Ovary (tissue), 9 donors: ENCODE measurements around the gene PTPRG. TPM values are rescaled to one million over a fixed set of nuclear protein-coding genes. Genes with fewer than 3 reads are reported as not detected.

Experiments used
- DNase-seq, 5 donors: peaks; one replicate each; pipeline ENCODE4 v3.0.0-alpha.2; 2019 to 2020
- H3K27ac ChIP-seq, 2 donors: fragments of 200-600 bp; one replicate each; pipeline versions ENCODE4 v1.5.1 to v1.8.0; 2019 to 2022
- H3K27me3 ChIP-seq: fragments of 200-600 bp; one replicate; pipeline ENCODE4 v1.8.0; 2022
- H3K36me3 ChIP-seq: fragments of 200-600 bp; sonication (generic); one replicate; pipeline ENCODE4 v1.5.1; 2019
- H3K4me1 ChIP-seq: one replicate; pipeline ENCODE4 v1.8.1; 2013; ENCODE audit warnings: mild to moderate bottlenecking, moderate library complexity; ENCODE audit not compliant: insufficient read depth
- H3K4me3 ChIP-seq: fragments of 200-600 bp; sonication (generic); one replicate; pipeline ENCODE4 v1.5.1; 2017
- H3K9me3 ChIP-seq, 2 donors: fragments of 200-600 bp in 1 of 2; sonication (generic) in 1 of 2; one replicate each; pipeline versions ENCODE4 v1.5.1 to v1.8.1; 2013 to 2019; ENCODE audit warnings: mild to moderate bottlenecking in 1 of 2, moderate library complexity in 1 of 2
- EP300 ChIP-seq: sonication (generic); formaldehyde crosslinking; IDR thresholded peaks from one replicate; pipeline ENCODE4 v1.6.1; 2017; ENCODE audit warnings: antibody characterized with exemption
- POLR2A ChIP-seq: fragments of 450-650 bp; IDR thresholded peaks from one replicate; pipeline ENCODE4 v1.6.1; 2017; ENCODE audit warnings: antibody characterized with exemption, mild to moderate bottlenecking, moderate library complexity
- WGBS, 3 donors: extraction: QIAGEN DNeasy Blood & Tissue Kit in 1 of 3; methylation state at CpG; one replicate each; pipeline versions ENCODE4 v1.1.5 to v1.1.7; 2013 to 2017; 5-methylcytosine and 5-hydroxymethylcytosine counted together
- intact Hi-C, 4 donors: fragments of 100-400 bp; cut with DNase I; formaldehyde crosslinking; loops; one replicate each; pipeline versions ENCODE4 v1.11.0 to v1.15.1; 2022 to 2023
- polyA plus RNA-seq, 2 donors: library from polyadenylated mRNA; stranded (reverse); fragments of 200-250 nt in 1 of 2; fragments of 350-450 nt in 1 of 2; fragmentation: Illumina TruSeq in 1 of 2; extraction: RNeasy Lipid Tissue Mini Kit (QIAGEN cat#74804) in 1 of 2; gene quantifications; one replicate each; pipeline ENCODE4 v1.2.3, GENCODE V29; 2013 to 2014
- total RNA-seq, 7 donors: library from RNA; depleted of rRNA in 2 of 7; stranded (reverse); fragments of >200 nt in 2 of 7; fragmentation: NEBNext Ultra II Directional in 3 of 7; extraction: Animal tissue kit (Norgen Biotek cat#: 25700) in 3 of 7; gene quantifications; one replicate each; pipeline versions ENCODE4 v1.1.0 to v1.2.4, GENCODE V29; 2016 to 2023
- TF ChIP-seq, protein P1 (sequence below), 3 donors: fragments of 450-650 bp in 2 of 3; fragments of 200-600 bp in 1 of 3; IDR thresholded peaks; one replicate each; pipeline versions ENCODE4 v1.5.1 to v1.8.0; 2016 to 2022; ENCODE audit warnings: antibody characterized with exemption in 3 of 3, mild to moderate bottlenecking in 1 of 3
- donor health status: DM: no; HTN: no; CAD: no; lungs with moderate emphysema.
- donor health status: DM: no; HTN: no; CAD: no.
- donor health status: Bipolar disorder and iron deficiency.
- donor health status: DM: yes; HTN: yes; CAD: no.
- donor health status: DM: no; HTN: no; CAD: no.
- donor health status: DM: yes; HTN: yes; CAD: no.

Gene PTPRG
- total and polyA plus RNA-seq, 9 donors = 18.2 to 87.9 (median 47.7) TPM

GRCh38 chr3:61828880-61829721 is 267.7 kb downstream of the PTPRG start:
- TF ChIP-seq, protein P1, sequence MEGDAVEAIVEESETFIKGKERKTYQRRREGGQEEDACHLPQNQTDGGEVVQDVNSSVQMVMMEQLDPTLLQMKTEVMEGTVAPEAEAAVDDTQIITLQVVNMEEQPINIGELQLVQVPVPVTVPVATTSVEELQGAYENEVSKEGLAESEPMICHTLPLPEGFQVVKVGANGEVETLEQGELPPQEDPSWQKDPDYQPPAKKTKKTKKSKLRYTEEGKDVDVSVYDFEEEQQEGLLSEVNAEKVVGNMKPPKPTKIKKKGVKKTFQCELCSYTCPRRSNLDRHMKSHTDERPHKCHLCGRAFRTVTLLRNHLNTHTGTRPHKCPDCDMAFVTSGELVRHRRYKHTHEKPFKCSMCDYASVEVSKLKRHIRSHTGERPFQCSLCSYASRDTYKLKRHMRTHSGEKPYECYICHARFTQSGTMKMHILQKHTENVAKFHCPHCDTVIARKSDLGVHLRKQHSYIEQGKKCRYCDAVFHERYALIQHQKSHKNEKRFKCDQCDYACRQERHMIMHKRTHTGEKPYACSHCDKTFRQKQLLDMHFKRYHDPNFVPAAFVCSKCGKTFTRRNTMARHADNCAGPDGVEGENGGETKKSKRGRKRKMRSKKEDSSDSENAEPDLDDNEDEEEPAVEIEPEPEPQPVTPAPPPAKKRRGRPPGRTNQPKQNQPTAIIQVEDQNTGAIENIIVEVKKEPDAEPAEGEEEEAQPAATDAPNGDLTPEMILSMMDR (IDR thresholded peaks at IDR 0.05) = no peak
- TF ChIP-seq EP300 (no peak), POLR2A (no peak)
- no peak for DNase-seq
- intact Hi-C loops = no loop called here

GRCh38 chr3:61829722-61830350 is 268.5 kb downstream of the PTPRG start:
- no peaks in the 10 kb centered on the region for H3K36me3 ChIP-seq
- H3K9me3 ChIP-seq = no peaks in the 10 kb centered on the region
- H3K4me1 ChIP-seq = peaks cover 12% of the 10 kb centered on the region
- WGBS, 3 donors = 61 to 64% (median 62%) methylated on average over 5 of the region's 5 CpGs
- no peak overlapping the region for H3K27ac ChIP-seq
- TF ChIP-seq, protein P1 (IDR thresholded peaks at IDR 0.05) = no peak
- TF ChIP-seq POLR2A (no peak), EP300 (no peak)
- no peak for DNase-seq
- no peak overlapping the region for H3K4me3 ChIP-seq
- H3K27me3 ChIP-seq = no peaks in the 10 kb centered on the region
- intact Hi-C loops = no loop called here

More at GRCh38 chr3:61828880-61829721, 267.7 kb downstream of the PTPRG start:
- no peak overlapping the region for H3K4me3 ChIP-seq
- H3K27me3 ChIP-seq = no peaks in the 10 kb centered on the region
- H3K9me3 ChIP-seq = no peaks in the 10 kb centered on the region
- 74 to 82% (median 77%) methylated on average over 16 of the region's 16 CpGs for WGBS, 3 donors
- H3K4me1 ChIP-seq = peaks cover 14% of the 10 kb centered on the region
- H3K27ac ChIP-seq = no peak overlapping the region
- no peaks in the 10 kb centered on the region for H3K36me3 ChIP-seq

DNA sequence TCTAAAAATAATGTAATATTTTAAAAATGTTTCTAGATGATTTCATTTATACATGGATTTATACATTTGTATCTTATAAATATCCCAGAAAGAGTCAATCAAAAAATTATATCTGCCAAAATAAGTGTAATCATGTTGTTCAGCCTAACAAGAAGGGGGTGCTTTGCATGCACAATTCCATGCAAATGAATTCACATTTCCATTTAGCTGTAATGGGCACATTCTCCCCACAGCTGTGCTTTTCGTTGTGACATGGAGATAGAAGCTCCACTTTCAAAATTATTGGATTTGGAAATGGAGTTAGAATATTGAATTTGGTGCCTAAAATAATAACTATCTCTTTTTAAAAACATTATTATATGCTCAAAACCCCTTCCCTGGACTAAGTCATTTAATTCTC is 270.6 kb downstream of the PTPRG start:
- WGBS, 3 donors = 89 to 98% (median 91%) methylated on average over 1 of the region's 1 CpG
- intact Hi-C loops = no loop called here
- peaks cover 7% of the 10 kb centered on the region for H3K4me1 ChIP-seq

DNA sequence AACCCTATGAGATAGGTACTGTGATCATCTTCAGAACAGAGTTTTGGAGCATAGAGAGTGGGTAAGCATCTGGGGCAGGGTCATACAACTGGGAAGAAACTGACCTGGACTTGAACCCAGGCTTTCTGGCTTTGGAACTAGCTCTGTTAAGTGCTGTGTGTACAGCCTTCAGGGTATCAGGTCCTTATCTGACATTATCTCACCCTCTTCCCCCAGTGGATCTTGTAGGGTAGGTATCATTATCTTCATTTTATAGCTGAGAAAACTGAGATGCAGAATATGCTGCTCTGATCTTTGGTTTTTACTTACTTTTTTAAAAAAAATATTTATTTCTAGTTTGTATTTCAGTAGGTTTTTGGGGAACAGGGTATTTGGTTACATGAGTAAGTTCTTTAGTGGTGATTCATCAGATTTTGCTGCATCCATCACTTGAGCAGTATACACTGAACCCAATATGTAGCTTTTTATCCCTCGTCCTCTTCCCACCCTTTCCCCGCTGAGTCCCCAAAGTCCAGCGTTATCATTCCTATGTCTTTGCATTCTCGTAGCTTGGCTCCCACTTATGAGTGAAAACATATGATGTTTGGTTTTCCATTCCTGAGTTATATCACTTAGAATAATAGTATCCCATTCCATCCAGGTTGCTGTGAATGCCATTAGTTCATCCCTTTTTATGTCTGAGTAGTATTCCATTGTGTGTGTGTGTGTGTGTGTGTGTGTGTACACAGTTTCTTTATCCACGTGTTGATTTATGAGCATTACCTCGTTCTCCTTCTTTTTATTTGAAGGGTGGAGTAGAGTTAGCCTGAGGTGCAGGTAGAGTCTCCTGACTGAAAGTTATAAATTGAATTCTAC is 271.2 kb downstream of the PTPRG start:
- H3K4me3 ChIP-seq = no peak overlapping the region
- intact Hi-C loops = no loop called here
- H3K27ac ChIP-seq = no peak overlapping the region
- H3K27me3 ChIP-seq = no peaks in the 10 kb centered on the region
- no peaks in the 10 kb centered on the region for H3K9me3 ChIP-seq
- no peak for TF ChIP-seq EP300
- no peak for TF ChIP-seq POLR2A
- TF ChIP-seq, protein P1 (IDR thresholded peaks at IDR 0.05) = no peak
- peaks cover 6% of the 10 kb centered on the region for H3K4me1 ChIP-seq
- no peaks in the 10 kb centered on the region for H3K36me3 ChIP-seq
- WGBS, 3 donors = 77 to 79% (median 78%) methylated on average over 6 of the region's 6 CpGs
- no peak for DNase-seq

More for the DNA sequence above, 270.6 kb downstream of the PTPRG start:
- H3K36me3 ChIP-seq = no peaks in the 10 kb centered on the region
- H3K4me3 ChIP-seq = no peak overlapping the region
- H3K27ac ChIP-seq = no peak overlapping the region
- TF ChIP-seq EP300 = no peak
- no peak for TF ChIP-seq POLR2A
- TF ChIP-seq, protein P1 (IDR thresholded peaks at IDR 0.05) = no peak
- no peaks in the 10 kb centered on the region for H3K9me3 ChIP-seq
- no peaks in the 10 kb centered on the region for H3K27me3 ChIP-seq
- DNase-seq = no peak
